K562 (cell line): ENCODE results near the gene IRF5. TPM values are rescaled to one million over a fixed set of nuclear protein-coding genes. Genes with fewer than 3 reads are reported as not detected.

Experiments used
- ATAC-seq: fragments of 200-7000 bp; cut with Tn5 transposase; 3 replicates; pipeline ENCODE4 v1.9.1; 2020; ENCODE audit warnings: moderate library complexity
- BruUV-seq: library from RNA; stranded (reverse); fragments of 400-500 nt; replicated peaks from 2 replicates; lab custom pipeline; 2021; lab: Mats Ljungman, UMichigan
- CTCF ChIA-PET: fragments of 300-600 bp; formaldehyde crosslinking; extraction: SDS; loops from one replicate; lab custom pipeline; 2021; ENCODE audit warnings: low intra/inter-chr PET ratio; lab: Yijun Ruan, JAX
- POLR2A ChIA-PET: fragments of 300-600, 350-650 bp; sonication (Branson Sonifier 250); formaldehyde crosslinking; extraction: SDS; loops from one replicate; lab custom pipeline; 2021; ENCODE audit warnings: antibody characterized with exemption, inconsistent platforms; lab: Yijun Ruan, JAX
- DNase-seq, 4 experiments: peaks; one replicate each; pipeline versions ENCODE4 v3.0.0 to v3.0.0-alpha.2; 2011 to 2018; ENCODE audit warnings: low spot score in 3 of 4, mixed read lengths in 3 of 4; ENCODE audit errors: extremely low read depth in 1 of 4
- FAIRE-seq: peaks from 2 replicates; lab custom pipeline; 2011; peaks lifted over from hg19 to GRCh38; lab: Jason Lieb, UNC
- H2AFZ ChIP-seq: 2 replicates; pipeline ENCODE4 v1.6.0; 2011; ENCODE audit warnings: low read depth, low read length, control low read depth, inconsistent platforms
- H3K27ac ChIP-seq: fragments of 200-600 bp; 3 replicates; pipeline ENCODE4 v1.8.0; 2011; ENCODE audit warnings: low read depth, mild to moderate bottlenecking, control low read depth, inconsistent platforms, low read length, moderate library complexity, mixed read lengths; ENCODE audit errors: extremely low read depth
- H3K27me3 ChIP-seq, 2 experiments: fragments of 300-600 bp in 1 of 2; 2 replicates in 1 of 2; 3 replicates in 1 of 2; pipeline versions ENCODE4 v1.6.0 to v1.8.0; 2011; ENCODE audit warnings: inconsistent platforms in 2 of 2, low read length in 2 of 2, mild to moderate bottlenecking in 1 of 2, mixed read lengths in 1 of 2, moderate library complexity in 1 of 2; ENCODE audit not compliant: control insufficient read depth in 2 of 2, insufficient read depth in 2 of 2
- H3K36me3 ChIP-seq: fragments of 300-600 bp; 3 replicates; pipeline ENCODE4 v1.8.0; 2011; ENCODE audit warnings: mild to moderate bottlenecking, low read length, inconsistent platforms; ENCODE audit not compliant: control insufficient read depth, insufficient read depth
- H3K4me1 ChIP-seq, 2 experiments: fragments of 200-600 bp in 1 of 2; replicated peaks in 1 of 2; 2 replicates in 1 of 2; 3 replicates in 1 of 2; pipeline versions ENCODE4 v1.5.1 to v1.8.0; 2011; ENCODE audit warnings: inconsistent platforms in 2 of 2, low read length in 2 of 2, mild to moderate bottlenecking in 1 of 2, mixed read lengths in 1 of 2, moderate library complexity in 1 of 2; ENCODE audit not compliant: control insufficient read depth in 2 of 2, insufficient read depth in 2 of 2
- H3K4me2 ChIP-seq: 2 replicates; pipeline ENCODE4 v1.6.1; 2011; ENCODE audit warnings: low read length, control low read depth, inconsistent platforms, mixed read lengths; ENCODE audit not compliant: insufficient read depth
- H3K4me3 ChIP-seq: fragments of 200-600 bp; sonication (generic), shearing (Covaris generic); 2 replicates; pipeline ENCODE4 v1.5.1; 2016; ENCODE audit warnings: control low read depth, inconsistent platforms
- H3K79me2 ChIP-seq: fragments of 200-600 bp; 3 replicates; pipeline ENCODE4 v1.8.0; 2011; ENCODE audit warnings: low read length, inconsistent platforms; ENCODE audit not compliant: control insufficient read depth, insufficient read depth
- H3K9ac ChIP-seq, 2 experiments: 2 replicates each; pipeline versions ENCODE4 v1.6.0 to v1.6.1; 2011; ENCODE audit warnings: low read depth in 2 of 2, low read length in 2 of 2, control low read depth in 1 of 2, inconsistent platforms in 1 of 2, mild to moderate bottlenecking in 1 of 2, mixed read lengths in 1 of 2; ENCODE audit not compliant: insufficient read depth in 1 of 2
- H3K9me1 ChIP-seq: one replicate; pipeline ENCODE4 v1.6.0; 2011; ENCODE audit warnings: inconsistent platforms, mild to moderate bottlenecking, low read length, moderate library complexity; ENCODE audit not compliant: control insufficient read depth, insufficient read depth
- H3K9me3 ChIP-seq: replicated peaks from 2 replicates; pipeline ENCODE4 v1.5.1; 2011; ENCODE audit warnings: low read depth, low read length, inconsistent platforms; ENCODE audit not compliant: control insufficient read depth, insufficient read depth
- H4K20me1 ChIP-seq: replicated peaks from 2 replicates; pipeline ENCODE4 v1.6.1; 2011; ENCODE audit warnings: low read length, inconsistent platforms, mixed read lengths; ENCODE audit not compliant: control insufficient read depth, insufficient read depth
- E2F1 ChIP-seq: sonication (generic); formaldehyde crosslinking; IDR thresholded peaks from 2 replicates; pipeline ENCODE4 v1.8.1; 2023; ENCODE audit warnings: mild to moderate bottlenecking, missing genetic modification reagents, moderate library complexity
- EZH2 ChIP-seq: IDR thresholded peaks from 2 replicates; pipeline ENCODE4 v1.6.1; 2012; ENCODE audit warnings: low read depth, mild to moderate bottlenecking, inconsistent platforms, low read length, borderline replicate concordance
- MIER1 ChIP-seq: fragments of 450-650 bp; IDR thresholded peaks from 2 replicates; pipeline ENCODE4 v1.6.1; 2016; ENCODE audit warnings: antibody characterized with exemption, mild to moderate bottlenecking, low read depth
- WGBS: fragments of 100-300 bp; shearing (Covaris generic); methylation state at CpG from one replicate; pipeline ENCODE4 v1.1.6; 2016; ENCODE audit warnings: low coverage, mixed read lengths; ENCODE audit not compliant: insufficient coverage; ENCODE audit errors: missing lambda C conversion rate; 5-methylcytosine and 5-hydroxymethylcytosine counted together
- in situ Hi-C: fragments of 300-500 bp; cut with MboI; formaldehyde crosslinking; loops from 4 replicates; pipeline ENCODE4 v1.15.0; 2018; ENCODE audit warnings: inconsistent platforms, mixed read lengths
- intact Hi-C: fragments of 100-400 bp; cut with micrococcal nuclease; formaldehyde crosslinking; loops from 2 replicates; pipeline ENCODE4 v1.14.2; 2022
- polyA plus RNA-seq, 8 experiments: library from polyadenylated mRNA; depleted of rRNA in 4 of 8; stranded (reverse) in 5 of 8; unstranded in 3 of 8; fragments of >200 nt; fragmentation: Nextera tagmentation in 2 of 8; fragmentation: Illumina TruSeq in 1 of 8; extraction: Ambion mirVana in 2 of 8; extraction: Trizol in 1 of 8; gene quantifications; 2 replicates each; pipeline versions ENCODE4 v1.2.1 to v1.2.3, GENCODE V29; 2011 to 2014; ENCODE audit warnings: inconsistent platforms in 1 of 8, missing spikeins in 1 of 8
- total RNA-seq, 7 experiments: library from RNA; depleted of rRNA in 6 of 7; stranded (reverse); fragments of >200 nt in 6 of 7; fragmentation: Illumina TruSeq in 2 of 7; extraction: Trizol in 2 of 7; gene quantifications; 2 replicates each; pipeline versions ENCODE4 v1.2.1 to v1.2.3, GENCODE V29; 2011 to 2021; ENCODE audit warnings: low replicate concordance in 1 of 7

IRF5 gene
- total and polyA plus RNA-seq, 9 of the 15 experiments (the other 6 are each of a cell fraction or from before 2014, with no cell fraction given): 0.04 TPM; not detected in 8

- no peak overlapping the region for H3K4me3 ChIP-seq
- 8% methylated on average over 18 of the region's 18 CpGs for WGBS
- H3K4me2 ChIP-seq: no peak overlapping the region
- DNase-seq: no peak
- FAIRE-seq: peak; percentile 15
- ATAC-seq: peak; percentile 27
- H3K36me3 ChIP-seq: no peaks in the 10 kb centered on the region
- no peaks in the 10 kb centered on the region for H3K9me3 ChIP-seq
- H2AFZ ChIP-seq: no peak overlapping the region
- BruUV-seq: no TSS peak
- H3K27me3 ChIP-seq: peaks cover 53 to 77% of the 10 kb centered on the region in 2 experiments
- ChIA-PET CTCF (interaction anchor here (0.6 kb wide), 1 partner anchor 675 kb away, joined by 3 read pairs; no protein-coding TSS in a partner anchor), POLR2A (interaction anchor here (0.5 to 2.5 kb wide), 10 partner anchors 9 to 187 kb away, joined by 3 to 8 read pairs (median 4); no protein-coding TSS in a partner anchor)
- in situ Hi-C loops (no loop called here), intact Hi-C loops (no loop called here)
- H3K9ac ChIP-seq: no peak overlapping the region
- H3K27ac ChIP-seq: no peak overlapping the region
- H3K79me2 ChIP-seq: no peaks in the 10 kb centered on the region
- H3K4me1 ChIP-seq: peaks cover 0 to 3% of the 10 kb centered on the region in 2 experiments; a peak in 1 of 5 replicates
- no peaks in the 10 kb centered on the region for H3K9me1 ChIP-seq
- TF ChIP-seq MIER1 (no peak), E2F1 (CRISPR knock-in tag) (no peak), EZH2 (peak; percentile 52; the same call in 1 of the 2 replicates)
- H4K20me1 ChIP-seq: no peaks in the 10 kb centered on the region
Observed at GRCh38 chr7:128931190-128931798, 6.4 kb upstream of the IRF5 start.
